Suprapubic skin (tissue), 4 donors: ENCODE measurements around the gene TPRG1. TPM values are rescaled to one million over a fixed set of nuclear protein-coding genes. Genes with fewer than 3 reads are reported as not detected.

ENCODE experiments used
- DNase-seq, 2 donors: peaks; one replicate each; pipeline ENCODE4 v3.0.0-alpha.2; 2019; ENCODE audit warnings: low spot score in 2 of 2
- H3K27ac ChIP-seq: fragments of 200-600 bp; sonication (generic); one replicate; pipeline ENCODE4 v1.5.1; 2019
- H3K27me3 ChIP-seq: fragments of 200-600 bp; sonication (generic); one replicate; pipeline ENCODE4 v1.5.1; 2019
- H3K36me3 ChIP-seq: fragments of 200-600 bp; sonication (generic); one replicate; pipeline ENCODE4 v1.5.1; 2019
- H3K4me1 ChIP-seq: fragments of 200-600 bp; sonication (generic); one replicate; pipeline ENCODE4 v1.5.1; 2019
- H3K4me3 ChIP-seq: fragments of 200-600 bp; sonication (generic); one replicate; pipeline ENCODE4 v1.5.1; 2019; ENCODE audit warnings: mild to moderate bottlenecking
- H3K9me3 ChIP-seq: fragments of 200-600 bp; sonication (generic); one replicate; pipeline ENCODE4 v1.5.1; 2019
- CTCF ChIP-seq, 2 donors: fragments of 200-600 bp in 1 of 2; fragments of 450-650 bp in 1 of 2; sonication (generic) in 1 of 2; IDR thresholded peaks; one replicate each; pipeline ENCODE4 v1.5.1; 2016 to 2019; ENCODE audit warnings: antibody characterized with exemption in 2 of 2, mild to moderate bottlenecking in 1 of 2, moderate library complexity in 1 of 2
- EP300 ChIP-seq: sonication (generic); formaldehyde crosslinking; IDR thresholded peaks from one replicate; pipeline ENCODE4 v1.6.1; 2017; ENCODE audit warnings: antibody characterized with exemption
- POLR2A ChIP-seq, 2 donors: fragments of 450-650 bp; IDR thresholded peaks; one replicate each; pipeline ENCODE4 v1.6.1; 2017; ENCODE audit warnings: antibody characterized with exemption in 2 of 2, mild to moderate bottlenecking in 2 of 2, moderate library complexity in 2 of 2
- POLR2AphosphoS5 ChIP-seq, 3 donors: sonication (generic); formaldehyde crosslinking; IDR thresholded peaks; one replicate each; pipeline ENCODE4 v1.6.1; 2017; ENCODE audit warnings: antibody characterized with exemption in 3 of 3
- WGBS: methylation state at CpG from one replicate; pipeline ENCODE4 v1.1.5; 2018; 5-methylcytosine and 5-hydroxymethylcytosine counted together
- total RNA-seq, 4 donors: library from RNA; depleted of rRNA; stranded (reverse); fragments of >200 nt; gene quantifications; one replicate each; pipeline ENCODE4 v1.1.0, GENCODE V29; 2016

The TPRG1 gene
- total RNA-seq, 4 donors from 2014 or later = 19.9 to 30.9 (median 28.4) TPM

- TF ChIP-seq EP300 (no peak), POLR2A (IDR thresholded peaks at IDR 0.05) (no peak), CTCF (IDR thresholded peaks at IDR 0.05) (no peak), POLR2AphosphoS5 (IDR thresholded peaks at IDR 0.05) (no peak)
- Histone ChIP-seq H3K4me1 (peaks cover 32% of the 10 kb centered on the region), H3K4me3 (no peak overlapping the region), H3K36me3 (no peaks in the 10 kb centered on the region), H3K9me3 (no peaks in the 10 kb centered on the region), H3K27ac (peak overlapping the region; percentile 81), H3K27me3 (no peaks in the 10 kb centered on the region)
- no peak for DNase-seq
- 49% methylated on average over 5 of the region's 5 CpGs for WGBS
Observed at GRCh38 chr3:189167027-189167766, 4.6 kb upstream of the TPRG1 start.

GRCh38 chr3:189168711-189169110, 3.1 kb upstream of the TPRG1 start:
- WGBS = 95% methylated on average over 1 of the region's 1 CpG
- no peak for TF ChIP-seq CTCF (IDR thresholded peaks at IDR 0.05)
- no peak for TF ChIP-seq POLR2AphosphoS5 (IDR thresholded peaks at IDR 0.05)
- peaks cover 32% of the 10 kb centered on the region for H3K4me1 ChIP-seq
- no peak for DNase-seq
- H3K4me3 ChIP-seq = no peak overlapping the region
- H3K9me3 ChIP-seq = no peaks in the 10 kb centered on the region
- H3K27me3 ChIP-seq = no peaks in the 10 kb centered on the region
- H3K27ac ChIP-seq = no peak overlapping the region
- H3K36me3 ChIP-seq = no peaks in the 10 kb centered on the region

- Histone ChIP-seq H3K4me1 (peaks cover 31% of the 10 kb centered on the region), H3K36me3 (no peaks in the 10 kb centered on the region), H3K4me3 (no peak overlapping the region), H3K9me3 (no peaks in the 10 kb centered on the region), H3K27ac (no peak overlapping the region), H3K27me3 (no peaks in the 10 kb centered on the region)
- TF ChIP-seq CTCF (IDR thresholded peaks at IDR 0.05) (no peak), EP300 (no peak), POLR2A (IDR thresholded peaks at IDR 0.05) (no peak), POLR2AphosphoS5 (IDR thresholded peaks at IDR 0.05) (no peak)
- no peak for DNase-seq
- 91% methylated on average over 6 of the region's 6 CpGs for WGBS
Observed at GRCh38 chr3:189169728-189170127, 2.0 kb upstream of the TPRG1 start.

GRCh38 chr3:189170559-189170958, 1.2 kb upstream of the TPRG1 start:
- no peak for DNase-seq
- Histone ChIP-seq H3K36me3 (no peaks in the 10 kb centered on the region), H3K4me1 (peaks cover 23% of the 10 kb centered on the region), H3K27me3 (no peaks in the 10 kb centered on the region), H3K27ac (no peak overlapping the region), H3K4me3 (no peak overlapping the region), H3K9me3 (no peaks in the 10 kb centered on the region)
- TF ChIP-seq EP300 (no peak), POLR2A (IDR thresholded peaks at IDR 0.05) (no peak), CTCF (IDR thresholded peaks at IDR 0.05) (no peak), POLR2AphosphoS5 (IDR thresholded peaks at IDR 0.05) (no peak)
- WGBS = 51% methylated on average over 7 of the region's 7 CpGs

GRCh38 chr3:189172668-189173419, 1.1 kb downstream of the TPRG1 start:
- no peak for TF ChIP-seq POLR2AphosphoS5 (IDR thresholded peaks at IDR 0.05)
- no peak for TF ChIP-seq POLR2A (IDR thresholded peaks at IDR 0.05)
- no peak for TF ChIP-seq EP300
- no peak for TF ChIP-seq CTCF (IDR thresholded peaks at IDR 0.05)
- Histone ChIP-seq H3K36me3 (no peaks in the 10 kb centered on the region), H3K4me3 (no peak overlapping the region), H3K4me1 (peaks cover 2% of the 10 kb centered on the region), H3K27me3 (no peaks in the 10 kb centered on the region), H3K27ac (no peak overlapping the region), H3K9me3 (no peaks in the 10 kb centered on the region)
- WGBS = 83% methylated on average over 8 of the region's 8 CpGs
- no peak for DNase-seq
